ENCODE results near the gene PDXK. TPM values are rescaled to one million over a fixed set of nuclear protein-coding genes. Genes with fewer than 3 reads are reported as not detected.

The PDXK gene
- total RNA-seq, 4 donors from 2014 or later = 45.0 to 66.0 (median 57.4) TPM

DNA sequence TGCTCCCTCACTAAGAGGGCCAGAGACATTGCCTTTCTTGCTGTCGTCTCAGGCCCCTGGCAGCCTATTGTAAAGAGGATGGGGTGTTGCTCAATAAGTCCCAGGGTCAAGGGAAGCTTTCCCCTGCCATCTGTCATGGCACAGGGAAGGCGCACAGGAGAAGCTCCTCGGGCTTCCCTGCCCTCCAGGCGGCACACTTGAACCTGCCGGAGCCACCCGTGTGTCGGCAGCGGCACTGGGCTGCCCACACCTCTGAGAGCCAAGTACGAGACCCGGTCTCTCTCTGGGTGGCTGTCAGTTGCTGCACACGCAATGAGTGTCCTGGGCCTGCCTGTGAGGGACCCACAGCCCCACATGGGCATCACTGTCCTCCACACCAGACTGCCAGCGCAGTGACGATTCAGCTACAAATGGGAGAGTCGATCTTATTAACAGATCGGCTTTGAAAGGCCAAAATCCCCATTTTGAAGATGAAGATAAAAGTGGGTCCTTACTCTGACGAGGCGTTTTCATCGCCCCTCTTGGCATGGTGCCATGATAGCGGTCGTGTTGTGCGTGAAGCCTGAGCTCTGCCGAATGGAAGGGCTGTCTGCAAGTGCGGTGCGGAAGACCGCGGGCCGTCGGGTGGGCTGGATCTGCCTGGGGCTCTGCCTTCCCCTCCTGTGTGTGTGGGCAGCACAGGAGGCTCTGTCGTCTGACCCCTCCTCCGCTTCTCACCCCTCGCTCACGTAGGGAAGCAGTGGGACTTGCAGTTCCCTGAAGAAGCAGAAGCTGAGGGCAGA is 29.2 kb upstream of the PDXK start:
- Histone ChIP-seq H3K27me3 (no peaks in the 10 kb centered on the region), H3K9me3 (no peaks in the 10 kb centered on the region), H3K4me3 (no peak overlapping the region), H3K27ac (no peak overlapping the region), H3K36me3 (peaks cover 99% of the 10 kb centered on the region), H3K4me1 (no peaks in the 10 kb centered on the region)
- TF ChIP-seq POLR2A (IDR thresholded peaks at IDR 0.05) (no peak), EP300 (IDR thresholded peaks at IDR 0.05) (no peak), POLR2AphosphoS5 (IDR thresholded peaks at IDR 0.05) (no peak)
- TF ChIP-seq, protein P1, sequence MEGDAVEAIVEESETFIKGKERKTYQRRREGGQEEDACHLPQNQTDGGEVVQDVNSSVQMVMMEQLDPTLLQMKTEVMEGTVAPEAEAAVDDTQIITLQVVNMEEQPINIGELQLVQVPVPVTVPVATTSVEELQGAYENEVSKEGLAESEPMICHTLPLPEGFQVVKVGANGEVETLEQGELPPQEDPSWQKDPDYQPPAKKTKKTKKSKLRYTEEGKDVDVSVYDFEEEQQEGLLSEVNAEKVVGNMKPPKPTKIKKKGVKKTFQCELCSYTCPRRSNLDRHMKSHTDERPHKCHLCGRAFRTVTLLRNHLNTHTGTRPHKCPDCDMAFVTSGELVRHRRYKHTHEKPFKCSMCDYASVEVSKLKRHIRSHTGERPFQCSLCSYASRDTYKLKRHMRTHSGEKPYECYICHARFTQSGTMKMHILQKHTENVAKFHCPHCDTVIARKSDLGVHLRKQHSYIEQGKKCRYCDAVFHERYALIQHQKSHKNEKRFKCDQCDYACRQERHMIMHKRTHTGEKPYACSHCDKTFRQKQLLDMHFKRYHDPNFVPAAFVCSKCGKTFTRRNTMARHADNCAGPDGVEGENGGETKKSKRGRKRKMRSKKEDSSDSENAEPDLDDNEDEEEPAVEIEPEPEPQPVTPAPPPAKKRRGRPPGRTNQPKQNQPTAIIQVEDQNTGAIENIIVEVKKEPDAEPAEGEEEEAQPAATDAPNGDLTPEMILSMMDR (IDR thresholded peaks at IDR 0.05) = no peak
- 95% methylated on average over 15 of the region's 32 CpGs for WGBS
- DNase-seq (ENCODE audit: low spot score in 2 of 2) = no peak

DNA sequence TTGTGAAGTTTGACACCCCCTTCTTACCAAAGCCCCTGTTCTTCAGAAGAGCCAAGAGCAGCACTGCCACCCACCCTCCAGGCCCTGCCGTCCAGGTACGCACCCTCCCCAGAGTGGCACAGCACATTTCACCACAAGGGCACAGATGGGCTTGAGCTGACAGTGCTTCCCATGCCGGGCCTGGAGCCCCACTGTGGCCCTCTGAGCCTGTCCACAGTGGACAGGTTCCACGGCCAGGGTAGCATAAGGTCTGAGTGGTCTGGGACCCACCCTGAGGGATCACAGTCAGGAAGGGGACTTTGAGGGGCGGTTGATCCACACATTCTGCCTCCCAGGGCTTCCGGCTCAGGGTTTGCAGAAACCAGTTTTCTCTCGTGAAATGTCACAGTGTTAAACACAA is 28.6 kb upstream of the PDXK start:
- DNase-seq (ENCODE audit: low spot score in 2 of 2) = no peak

DNA sequence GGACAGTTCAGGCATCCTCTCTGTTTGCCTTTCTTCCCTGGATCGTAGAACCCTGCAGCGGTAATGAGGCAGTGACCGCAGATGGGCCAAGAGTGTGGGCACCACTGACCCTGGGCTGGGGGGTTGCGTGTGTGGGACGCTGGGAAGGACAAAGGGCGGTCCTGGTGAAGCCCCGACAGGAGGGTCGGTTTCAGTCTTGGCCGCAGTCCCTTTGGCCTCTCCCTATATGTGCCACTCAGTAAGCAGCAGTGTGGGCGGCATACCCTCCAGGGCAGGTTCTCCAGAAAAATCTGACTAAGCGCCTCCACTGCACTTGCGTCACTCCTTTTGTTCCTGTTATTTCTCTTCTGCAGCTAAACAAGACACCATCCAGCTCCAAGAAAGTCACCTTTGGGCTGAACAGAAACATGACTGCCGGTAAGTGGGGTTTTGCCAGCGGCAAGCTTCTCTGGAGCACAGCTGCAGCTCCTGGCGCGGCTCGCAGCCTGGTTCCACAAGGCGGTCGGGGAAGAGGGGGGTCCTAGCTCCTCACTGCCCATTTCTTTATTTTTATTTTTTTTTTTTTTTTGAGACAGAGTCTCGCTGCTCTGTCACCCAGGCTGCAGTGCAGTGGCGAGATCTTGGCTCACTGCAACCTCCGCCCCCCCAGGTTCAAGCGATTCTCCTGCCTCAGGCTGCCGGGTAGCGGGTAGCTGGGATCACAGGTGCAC is 27.7 kb upstream of the PDXK start:
- WGBS = 93% methylated on average over 18 of the region's 25 CpGs
- TF ChIP-seq POLR2A (IDR thresholded peaks at IDR 0.05) = no peak
- no peak for TF ChIP-seq POLR2AphosphoS5 (IDR thresholded peaks at IDR 0.05)
- TF ChIP-seq EP300 (IDR thresholded peaks at IDR 0.05) = no peak
- TF ChIP-seq, protein P1 (IDR thresholded peaks at IDR 0.05) = no peak
- no peaks in the 10 kb centered on the region for H3K27me3 ChIP-seq
- no peaks in the 10 kb centered on the region for H3K4me1 ChIP-seq
- H3K36me3 ChIP-seq = peaks cover 97% of the 10 kb centered on the region
- DNase-seq (ENCODE audit: low spot score in 2 of 2) = no peak
- H3K4me3 ChIP-seq = no peak overlapping the region
- H3K9me3 ChIP-seq = no peaks in the 10 kb centered on the region
- no peak overlapping the region for H3K27ac ChIP-seq

More for the DNA sequence above, 28.6 kb upstream of the PDXK start:
- H3K9me3 ChIP-seq = no peaks in the 10 kb centered on the region
- peaks cover 99% of the 10 kb centered on the region for H3K36me3 ChIP-seq
- no peaks in the 10 kb centered on the region for H3K4me1 ChIP-seq
- H3K27ac ChIP-seq = no peak overlapping the region
- no peaks in the 10 kb centered on the region for H3K27me3 ChIP-seq
- 94% methylated on average over 6 of the region's 7 CpGs for WGBS
- TF ChIP-seq, protein P1 (IDR thresholded peaks at IDR 0.05) = no peak
- TF ChIP-seq EP300 (IDR thresholded peaks at IDR 0.05) (no peak), POLR2A (IDR thresholded peaks at IDR 0.05) (no peak), POLR2AphosphoS5 (IDR thresholded peaks at IDR 0.05) (no peak)
- no peak overlapping the region for H3K4me3 ChIP-seq

DNA sequence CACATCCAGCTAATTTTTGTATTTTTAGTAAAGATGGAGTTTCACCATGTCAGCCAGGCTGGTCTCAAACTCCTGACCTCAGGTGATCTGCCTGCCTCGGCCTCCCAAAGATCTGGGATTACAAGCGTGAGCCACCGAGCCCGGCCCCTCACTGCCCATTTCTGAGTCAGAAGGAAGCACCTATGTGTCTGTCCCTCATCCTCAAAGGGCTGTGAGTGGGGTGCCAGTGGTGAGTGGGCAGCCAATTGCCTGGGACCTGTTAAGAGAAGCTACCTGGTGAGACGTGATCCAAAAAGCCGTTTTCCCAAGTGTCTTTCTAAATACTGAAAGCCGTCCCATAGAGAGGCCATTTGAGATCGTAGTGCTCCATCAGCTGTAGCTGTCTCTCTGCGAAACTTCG is 27.1 kb upstream of the PDXK start:
- Histone ChIP-seq H3K27ac (no peak overlapping the region), H3K36me3 (peaks cover 97% of the 10 kb centered on the region), H3K4me1 (no peaks in the 10 kb centered on the region), H3K27me3 (no peaks in the 10 kb centered on the region), H3K9me3 (no peaks in the 10 kb centered on the region), H3K4me3 (no peak overlapping the region)
- 94% methylated on average over 10 of the region's 10 CpGs for WGBS
- TF ChIP-seq POLR2A (IDR thresholded peaks at IDR 0.05) (no peak), EP300 (IDR thresholded peaks at IDR 0.05) (no peak), POLR2AphosphoS5 (IDR thresholded peaks at IDR 0.05) (no peak)
- TF ChIP-seq, protein P1 (IDR thresholded peaks at IDR 0.05) = no peak
- DNase-seq (ENCODE audit: low spot score in 2 of 2) = no peak

DNA sequence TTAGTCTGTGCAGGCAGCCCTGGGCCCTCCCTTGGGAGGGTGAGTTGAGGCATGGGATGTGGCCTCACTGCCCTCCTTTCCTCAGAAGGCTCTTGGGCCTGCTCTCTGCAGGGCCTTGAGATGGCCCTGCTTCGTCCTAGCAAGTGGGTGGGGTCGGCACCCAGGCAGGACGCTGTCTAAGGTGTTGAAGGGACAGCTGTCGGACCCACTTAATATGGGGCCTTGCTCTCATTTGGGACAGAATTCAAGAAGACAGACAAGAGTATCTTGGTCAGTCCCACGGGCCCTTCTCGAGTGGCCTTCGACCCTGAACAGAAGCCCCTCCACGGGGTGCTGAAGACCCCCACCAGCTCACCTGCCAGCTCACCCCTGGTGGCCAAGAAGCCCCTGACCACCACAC is 26.0 kb upstream of the PDXK start:
- WGBS = 95% methylated on average over 7 of the region's 8 CpGs
- Histone ChIP-seq H3K36me3 (peaks cover 89% of the 10 kb centered on the region), H3K4me3 (no peak overlapping the region), H3K27ac (no peak overlapping the region), H3K4me1 (no peaks in the 10 kb centered on the region), H3K9me3 (no peaks in the 10 kb centered on the region), H3K27me3 (no peaks in the 10 kb centered on the region)
- TF ChIP-seq EP300 (IDR thresholded peaks at IDR 0.05) = no peak
- TF ChIP-seq POLR2AphosphoS5 (IDR thresholded peaks at IDR 0.05) = no peak
- TF ChIP-seq, protein P1 (IDR thresholded peaks at IDR 0.05) = no peak
- no peak for TF ChIP-seq POLR2A (IDR thresholded peaks at IDR 0.05)
- no peak for DNase-seq (ENCODE audit: low spot score in 2 of 2)
